Gastrocnemius medialis (tissue), 4 donors: ENCODE data around the gene ZNF860. TPM values are rescaled to one million over a fixed set of nuclear protein-coding genes. Genes with fewer than 3 reads are reported as not detected.

Source experiments
- ATAC-seq, 2 donors: fragments of 150-250 bp; one replicate each; pipeline ENCODE4 v1.9.1; 2016
- DNase-seq, 2 donors: peaks; one replicate each; pipeline ENCODE4 v3.0.0-alpha.2; 2019
- H3K27ac ChIP-seq, 4 donors: fragments of 200-600 bp; sonication (generic); 1 replicate in 1 of 4; 2 replicates in 3 of 4; pipeline ENCODE4 v1.5.1; 2016 to 2018; ENCODE audit warnings: mild to moderate bottlenecking in 2 of 4, moderate library complexity in 1 of 4
- H3K27me3 ChIP-seq, 3 donors: fragments of 200-600 bp; sonication (generic) in 2 of 3; 1 replicate in 1 of 3; 2 replicates in 2 of 3; pipeline versions ENCODE4 v1.5.1 to v1.6.0; 2016 to 2019; ENCODE audit warnings: mild to moderate bottlenecking in 1 of 3, moderate library complexity in 1 of 3
- H3K36me3 ChIP-seq, 2 donors: fragments of 200-600 bp; sonication (generic) in 1 of 2; one replicate each; pipeline ENCODE4 v1.5.1; 2017 to 2018
- H3K4me1 ChIP-seq, 2 donors: fragments of 200-600 bp; sonication (generic) in 1 of 2; one replicate each; pipeline ENCODE4 v1.5.1; 2016 to 2017; ENCODE audit warnings: mild to moderate bottlenecking in 2 of 2
- H3K4me3 ChIP-seq, 4 donors: fragments of 200-600 bp; sonication (generic) in 3 of 4; 1 replicate in 1 of 4; 2 replicates in 3 of 4; pipeline ENCODE4 v1.5.1; 2016 to 2019; ENCODE audit warnings: mild to moderate bottlenecking in 2 of 4
- H3K9me3 ChIP-seq, 3 donors: fragments of 200-600 bp; sonication (generic) in 2 of 3; 1 replicate in 1 of 3; 2 replicates in 2 of 3; pipeline ENCODE4 v1.5.1; 2016 to 2019
- POLR2A ChIP-seq, 2 donors: fragments of 450-650 bp; IDR thresholded peaks; one replicate each; pipeline ENCODE4 v1.6.1; 2017; ENCODE audit warnings: antibody characterized with exemption in 2 of 2, mild to moderate bottlenecking in 2 of 2, moderate library complexity in 2 of 2
- in situ Hi-C, 4 donors: fragments of 200-750 bp; cut with MboI; loops; one replicate each; pipeline versions ENCODE4 v1.15.0 to v1.8.0; 2017; ENCODE audit warnings: low sequenced_read_pairs in 4 of 4
- intact Hi-C: fragments of 100-400 bp; cut with DNase I; formaldehyde crosslinking; loops from one replicate; pipeline ENCODE4 v1.15.1; 2023; ENCODE audit warnings: low total_unique reads
- total RNA-seq, 4 donors: library from RNA; depleted of rRNA; stranded (reverse); fragments of >200 nt; gene quantifications; one replicate each; pipeline versions ENCODE4 v1.1.0 to v1.2.3, GENCODE V29; 2016
- TF ChIP-seq, protein P1 (sequence below), 5 experiments: fragments of 450-650 bp in 3 of 5; fragments of 200-600 bp in 2 of 5; sonication (generic) in 2 of 5; IDR thresholded peaks in 4 of 5; conservative IDR thresholded peaks in 1 of 5; 1 replicate in 4 of 5; 2 replicates in 1 of 5; pipeline ENCODE4 v1.5.1; 2016 to 2019; ENCODE audit warnings: antibody characterized with exemption in 5 of 5, mild to moderate bottlenecking in 3 of 5, moderate library complexity in 3 of 5

ZNF860 gene
- total RNA-seq, 4 donors from 2014 or later, result 0.07 TPM; not detected in 3

DNA sequence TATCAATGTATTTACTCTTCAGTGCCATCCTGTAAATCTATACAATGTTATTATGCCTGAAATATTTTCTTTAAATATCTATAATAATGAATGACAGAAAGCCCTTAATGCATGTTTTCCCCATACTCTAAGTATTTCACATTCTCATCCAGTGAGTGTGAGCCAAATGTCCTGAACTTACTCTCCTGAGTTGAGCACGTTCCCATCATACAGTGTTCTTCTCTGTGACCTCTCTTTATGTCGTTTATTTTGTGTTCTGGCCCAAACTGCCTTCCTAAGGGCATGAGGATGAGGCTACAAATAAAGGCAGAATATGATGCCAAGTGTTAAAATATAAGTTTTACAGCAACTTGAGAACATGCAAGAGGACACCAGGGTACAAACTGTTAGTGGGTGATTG lies 3.8 kb upstream of the ZNF860 start:
- intact Hi-C loops, result no loop called here
- Histone ChIP-seq H3K9me3 (no peaks in the 10 kb centered on the region), H3K4me1 (peaks cover 9 to 11% of the 10 kb centered on the region in 2 donors), H3K4me3 (no peak overlapping the region), H3K36me3 (no peaks in the 10 kb centered on the region), H3K27ac (no peak overlapping the region), H3K27me3 (peaks cover 0 to 11% (median 5%) of the 10 kb centered on the region in 3 donors)
- in situ Hi-C loops, result no loop called here
- no peak for DNase-seq
- ATAC-seq, result no peak
- no peak for TF ChIP-seq POLR2A (IDR thresholded peaks at IDR 0.05)
- TF ChIP-seq, protein P1, sequence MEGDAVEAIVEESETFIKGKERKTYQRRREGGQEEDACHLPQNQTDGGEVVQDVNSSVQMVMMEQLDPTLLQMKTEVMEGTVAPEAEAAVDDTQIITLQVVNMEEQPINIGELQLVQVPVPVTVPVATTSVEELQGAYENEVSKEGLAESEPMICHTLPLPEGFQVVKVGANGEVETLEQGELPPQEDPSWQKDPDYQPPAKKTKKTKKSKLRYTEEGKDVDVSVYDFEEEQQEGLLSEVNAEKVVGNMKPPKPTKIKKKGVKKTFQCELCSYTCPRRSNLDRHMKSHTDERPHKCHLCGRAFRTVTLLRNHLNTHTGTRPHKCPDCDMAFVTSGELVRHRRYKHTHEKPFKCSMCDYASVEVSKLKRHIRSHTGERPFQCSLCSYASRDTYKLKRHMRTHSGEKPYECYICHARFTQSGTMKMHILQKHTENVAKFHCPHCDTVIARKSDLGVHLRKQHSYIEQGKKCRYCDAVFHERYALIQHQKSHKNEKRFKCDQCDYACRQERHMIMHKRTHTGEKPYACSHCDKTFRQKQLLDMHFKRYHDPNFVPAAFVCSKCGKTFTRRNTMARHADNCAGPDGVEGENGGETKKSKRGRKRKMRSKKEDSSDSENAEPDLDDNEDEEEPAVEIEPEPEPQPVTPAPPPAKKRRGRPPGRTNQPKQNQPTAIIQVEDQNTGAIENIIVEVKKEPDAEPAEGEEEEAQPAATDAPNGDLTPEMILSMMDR (IDR thresholded peaks at IDR 0.05 in 4 of 5, conservative IDR thresholded peaks at IDR 0.05 in 1 of 5), result no peak

DNA sequence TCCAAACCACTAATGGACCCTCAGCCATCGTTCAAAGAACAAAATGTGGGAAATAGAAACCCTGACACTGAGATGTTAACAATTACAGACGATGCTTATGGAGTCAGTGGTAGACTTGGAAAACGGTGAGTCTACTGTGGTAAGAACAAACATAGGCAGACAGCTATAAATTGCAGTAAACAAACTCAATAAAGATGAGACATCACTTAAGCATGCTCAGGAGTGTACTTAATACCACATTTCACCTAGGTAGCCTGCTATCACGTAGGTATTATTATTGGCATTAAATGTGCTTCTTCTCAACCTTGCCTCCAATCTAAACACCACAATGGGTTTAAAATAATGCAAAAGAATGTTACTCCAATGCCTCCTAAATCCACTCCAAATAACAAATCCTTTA lies 3.0 kb upstream of the ZNF860 start:
- no peak for DNase-seq
- no peaks in the 10 kb centered on the region for H3K36me3 ChIP-seq
- TF ChIP-seq POLR2A (IDR thresholded peaks at IDR 0.05), result no peak
- TF ChIP-seq, protein P1 (IDR thresholded peaks at IDR 0.05 in 4 of 5, conservative IDR thresholded peaks at IDR 0.05 in 1 of 5), result no peak
- H3K27ac ChIP-seq, result no peak overlapping the region
- H3K9me3 ChIP-seq, result no peaks in the 10 kb centered on the region
- H3K4me3 ChIP-seq, result no peak overlapping the region
- no peak for ATAC-seq
- in situ Hi-C loops (no loop called here), intact Hi-C loops (no loop called here)
- peaks cover 9 to 11% of the 10 kb centered on the region in 2 donors for H3K4me1 ChIP-seq
- peaks cover 0 to 11% (median 5%) of the 10 kb centered on the region in 3 donors for H3K27me3 ChIP-seq

DNA sequence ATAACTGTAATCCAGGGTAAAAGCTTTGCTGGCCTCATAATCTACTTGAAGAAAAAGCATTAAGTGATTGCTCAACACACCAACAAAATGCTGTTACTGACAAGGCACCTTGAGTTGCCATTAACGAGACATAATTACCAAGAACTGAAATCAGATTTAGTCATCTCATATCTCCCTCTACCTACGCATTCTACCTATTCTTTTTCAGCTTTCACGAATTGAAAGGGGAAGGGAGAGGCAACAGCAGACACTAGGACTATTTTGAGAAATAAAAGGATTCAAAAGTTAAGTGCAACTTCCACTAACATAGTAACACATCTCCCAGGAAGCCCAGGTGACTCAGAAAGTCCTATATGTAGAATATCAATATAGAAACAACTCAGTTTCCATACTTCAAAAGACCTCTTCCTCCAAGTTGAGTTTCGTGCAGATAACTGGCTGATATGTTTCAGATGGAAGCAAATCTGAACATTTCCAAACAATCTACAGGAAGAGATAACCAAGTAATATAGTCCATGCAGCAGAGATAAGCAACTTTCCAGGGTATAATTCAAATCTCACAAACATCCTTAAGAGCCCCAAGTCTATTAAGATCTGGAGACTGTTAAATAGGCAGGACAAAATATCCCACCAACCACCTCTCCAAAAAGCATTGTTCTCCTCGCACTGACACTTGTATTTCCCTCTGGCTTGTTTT lies 2.4 kb upstream of the ZNF860 start:
- Histone ChIP-seq H3K27ac (no peak overlapping the region), H3K27me3 (peaks cover 0 to 11% (median 5%) of the 10 kb centered on the region in 3 donors), H3K36me3 (no peaks in the 10 kb centered on the region), H3K4me1 (peaks cover 9 to 11% of the 10 kb centered on the region in 2 donors), H3K9me3 (no peaks in the 10 kb centered on the region), H3K4me3 (peak overlapping the region in 2 of 4 donors; percentile 57 to 77)
- ATAC-seq, result no peak
- in situ Hi-C loops (no loop called here), intact Hi-C loops (no loop called here)
- TF ChIP-seq, protein P1 (IDR thresholded peaks at IDR 0.05 in 4 of 5, conservative IDR thresholded peaks at IDR 0.05 in 1 of 5), result no peak
- no peak for TF ChIP-seq POLR2A (IDR thresholded peaks at IDR 0.05)
- no peak for DNase-seq

DNA sequence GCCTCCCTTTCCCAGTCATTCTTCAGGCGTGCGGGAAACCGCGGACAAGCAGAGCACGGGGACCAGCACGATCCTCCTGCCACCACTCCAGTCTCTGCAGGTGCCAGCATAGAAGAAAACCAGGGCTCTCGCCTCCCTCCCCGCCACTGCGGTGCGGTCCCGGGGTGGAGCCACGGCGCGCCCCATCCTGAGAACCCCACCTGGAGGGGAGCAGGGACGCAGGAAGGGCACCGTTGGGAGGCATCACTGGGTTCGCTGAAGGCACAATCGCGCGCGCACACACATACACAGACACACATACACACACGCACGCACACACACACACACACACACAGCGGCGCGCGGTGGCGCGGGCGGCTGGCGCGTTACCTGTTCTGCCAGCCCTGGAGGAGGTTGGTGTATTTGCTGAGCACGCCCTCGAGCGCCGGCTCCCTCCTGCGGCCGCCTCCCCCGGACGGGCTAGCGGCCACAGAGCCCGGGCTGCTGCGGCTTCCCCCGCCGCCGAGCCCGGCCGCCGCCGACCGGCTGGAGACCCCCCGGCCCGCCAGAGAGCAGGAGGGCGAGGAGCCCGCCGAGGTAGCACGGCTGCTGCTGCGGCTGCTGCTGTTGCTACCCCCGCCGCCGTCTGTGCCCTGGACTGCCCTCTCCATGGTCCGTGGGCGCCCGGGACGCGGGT lies 882 bp upstream of the ZNF860 start:
- intact Hi-C loops (no loop called here), in situ Hi-C loops (no loop called here)
- Histone ChIP-seq H3K9me3 (no peaks in the 10 kb centered on the region), H3K4me1 (peaks cover 9 to 11% of the 10 kb centered on the region in 2 donors), H3K4me3 (peak overlapping the region; percentile 57 to 80 (median 70)), H3K36me3 (no peaks in the 10 kb centered on the region), H3K27me3 (peaks cover 0 to 11% (median 5%) of the 10 kb centered on the region in 3 donors), H3K27ac (peak overlapping the region; percentile 58 to 78 (median 71))
- DNase-seq (peak in 1 of 2 donors; percentile 19), ATAC-seq (peak; percentile 40 to 62)
- TF ChIP-seq POLR2A (IDR thresholded peaks at IDR 0.05), result no peak
- TF ChIP-seq, protein P1 (IDR thresholded peaks at IDR 0.05 in 4 of 5, conservative IDR thresholded peaks at IDR 0.05 in 1 of 5), result no peak
